Common myeloid progenitor, CD34-positive (primary cell): ENCODE measurements around the gene PCDH9.
"Not testable (repeated sequence)": the region's sequence is repeated elsewhere in the genome, so short reads cannot be mapped to it uniquely, and the experiment has no call there.

Experiments
- CTCF ChIA-PET: fragments of 350-600 bp; sonication (Branson Sonifier 250); formaldehyde crosslinking; loops from one replicate; lab custom pipeline; 2021; ENCODE audit warnings: antibody characterized with exemption; lab: Charles Lee
- POLR2A ChIA-PET: fragments of 350-600 bp; sonication (Branson Sonifier 250); formaldehyde crosslinking; loops from one replicate; lab custom pipeline; 2021; ENCODE audit warnings: antibody characterized with exemption; lab: Charles Lee
- DNase-seq, 3 donors: peaks; one replicate each; pipeline versions ENCODE4 v3.0.0 to v3.0.0-alpha.2; 2013
- H3K27ac ChIP-seq, 2 experiments: 1 replicate in 1 of 2; 2 replicates in 1 of 2; pipeline ENCODE4 v1.7.0; 2013; ENCODE audit warnings: inconsistent platforms in 2 of 2, low read length in 2 of 2, mild to moderate bottlenecking in 2 of 2, low read depth in 1 of 2, moderate library complexity in 1 of 2; ENCODE audit not compliant: severe bottlenecking in 2 of 2, insufficient read depth in 1 of 2, poor library complexity in 1 of 2
- H3K27me3 ChIP-seq, 5 experiments: replicated peaks in 2 of 5; 1 replicate in 3 of 5; 2 replicates in 2 of 5; pipeline versions ENCODE4 v1.6.1 to v1.7.0; 2013; ENCODE audit warnings: low read length in 4 of 5, mild to moderate bottlenecking in 2 of 5, moderate library complexity in 2 of 5, inconsistent platforms in 1 of 5; ENCODE audit not compliant: insufficient read depth in 5 of 5, control insufficient read depth in 4 of 5
- H3K36me3 ChIP-seq, 4 experiments: 1 replicate in 2 of 4; 2 replicates in 2 of 4; pipeline versions ENCODE4 v1.6.1 to v1.7.0; 2013; ENCODE audit warnings: low read length in 3 of 4, control low read depth in 1 of 4, mild to moderate bottlenecking in 1 of 4; ENCODE audit not compliant: control insufficient read depth in 4 of 4, insufficient read depth in 4 of 4
- H3K4me1 ChIP-seq, 4 experiments: 1 replicate in 3 of 4; 2 replicates in 1 of 4; pipeline versions ENCODE4 v1.6.1 to v1.7.1; 2013; ENCODE audit warnings: low read length in 3 of 4, mild to moderate bottlenecking in 3 of 4, control low read depth in 1 of 4, inconsistent platforms in 1 of 4, moderate library complexity in 1 of 4; ENCODE audit not compliant: control insufficient read depth in 4 of 4, insufficient read depth in 4 of 4; ENCODE audit errors: control extremely low read depth in 1 of 4
- H3K4me3 ChIP-seq, 7 experiments: 1 replicate in 4 of 7; 2 replicates in 3 of 7; pipeline versions ENCODE4 v1.5.1 to v1.7.0; 2013; ENCODE audit warnings: mild to moderate bottlenecking in 7 of 7, low read length in 6 of 7, moderate library complexity in 6 of 7, inconsistent platforms in 2 of 7, low read depth in 2 of 7, control low read depth in 1 of 7; ENCODE audit not compliant: insufficient read depth in 4 of 7, control insufficient read depth in 1 of 7; ENCODE audit errors: extremely low read depth in 1 of 7
- H3K9me3 ChIP-seq, 5 experiments: 1 replicate in 4 of 5; 2 replicates in 1 of 5; pipeline versions ENCODE4 v1.6.1 to v1.7.1; 2013; ENCODE audit warnings: low read length in 4 of 5, mild to moderate bottlenecking in 2 of 5, inconsistent platforms in 1 of 5, low read depth in 1 of 5, moderate library complexity in 1 of 5; ENCODE audit not compliant: control insufficient read depth in 4 of 5, insufficient read depth in 2 of 5; ENCODE audit errors: control extremely low read depth in 1 of 5
- WGBS: methylation state at CpG from one replicate; pipeline ENCODE4 v1.1.5; 2013; ENCODE audit not compliant: insufficient coverage; 5-methylcytosine and 5-hydroxymethylcytosine counted together

The PCDH9 gene

DNA sequence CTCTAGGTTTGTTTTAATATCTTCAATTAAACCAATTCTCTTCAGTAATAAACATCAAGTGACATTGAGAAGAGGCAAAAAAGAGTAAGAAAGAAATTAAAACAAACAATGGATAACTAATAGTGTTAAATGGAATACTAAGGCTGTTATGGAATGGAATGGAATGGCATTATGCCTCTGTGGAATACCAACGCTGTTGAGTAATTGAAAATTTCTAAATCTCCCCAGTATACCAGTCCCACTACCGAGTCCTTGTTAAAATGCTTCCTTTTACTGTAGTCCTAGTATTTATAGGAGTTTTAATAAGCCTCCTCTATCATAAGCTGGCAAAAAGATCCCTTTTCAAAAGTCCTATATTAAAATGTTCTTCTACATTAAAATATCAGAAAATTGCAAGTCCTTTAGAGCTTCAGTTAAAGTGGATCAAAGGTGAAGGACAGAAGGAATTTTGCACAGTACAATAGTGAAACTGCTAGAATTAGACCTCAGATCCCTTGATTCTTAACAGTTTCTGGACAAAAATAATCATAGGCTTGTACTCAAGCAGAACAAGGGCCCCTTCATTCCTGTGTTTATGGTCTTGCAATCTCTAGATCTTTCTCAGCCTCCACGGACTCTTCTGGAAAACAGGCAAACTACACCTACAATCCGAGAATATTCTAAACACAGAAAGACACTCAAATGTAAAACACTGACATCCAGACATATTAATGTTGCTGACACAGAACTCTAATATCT lies 128.2 kb downstream of the PCDH9 start:
- Histone ChIP-seq H3K4me3 (no peak overlapping the region), H3K36me3 (no peaks in the 10 kb centered on the region), H3K4me1 (no peaks in the 10 kb centered on the region), H3K9me3 (peaks cover 0 to 1% (median 0%) of the 10 kb centered on the region in 5 experiments), H3K27ac (no peak overlapping the region), H3K27me3 (no peaks in the 10 kb centered on the region)
- ChIA-PET CTCF (no interaction called here), POLR2A (no interaction called here)
- WGBS, result no CpG with 5 or more reads among the region's 4 CpGs
- DNase-seq, result no peak

DNA sequence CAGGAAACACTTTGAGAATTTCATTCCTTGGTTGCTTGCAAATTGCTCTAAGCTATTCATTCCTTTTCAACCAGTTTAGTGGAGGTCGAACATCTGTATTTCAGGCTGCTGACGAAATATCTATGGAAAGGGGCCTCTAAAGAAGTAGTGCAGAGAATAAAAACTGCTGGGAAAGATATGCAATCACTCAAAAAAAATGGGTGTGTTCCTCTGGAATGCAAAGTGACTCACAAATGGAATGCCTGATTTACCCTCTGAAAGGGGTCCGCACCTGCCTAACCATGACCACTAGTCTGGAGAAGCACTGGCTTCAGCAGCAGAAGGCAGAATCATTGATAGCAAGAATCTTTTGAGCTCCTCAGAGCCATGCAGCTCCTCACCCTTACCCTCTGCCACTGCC lies 129.4 kb downstream of the PCDH9 start:
- Histone ChIP-seq H3K36me3 (no peaks in the 10 kb centered on the region), H3K4me3 (no peak overlapping the region), H3K27ac (no peak overlapping the region), H3K9me3 (no peaks in the 10 kb centered on the region), H3K4me1 (no peaks in the 10 kb centered on the region), H3K27me3 (no peaks in the 10 kb centered on the region)
- WGBS, result 93% methylated on average over 3 of the region's 3 CpGs
- no peak for DNase-seq
- ChIA-PET POLR2A (no interaction called here), CTCF (no interaction called here)

GRCh38 chr13:67099494-67099893 lies 130.6 kb downstream of the PCDH9 start:
- no peak overlapping the region for H3K4me3 ChIP-seq
- 96% methylated on average over 6 of the region's 7 CpGs for WGBS
- no peaks in the 10 kb centered on the region for H3K9me3 ChIP-seq
- no peaks in the 10 kb centered on the region for H3K36me3 ChIP-seq
- DNase-seq, result no peak
- ChIA-PET CTCF (no interaction called here), POLR2A (no interaction called here)
- H3K4me1 ChIP-seq, result no peaks in the 10 kb centered on the region
- no peaks in the 10 kb centered on the region for H3K27me3 ChIP-seq
- H3K27ac ChIP-seq, result no peak overlapping the region

GRCh38 chr13:67097892-67098452 lies 132.2 kb downstream of the PCDH9 start:
- H3K4me3 ChIP-seq, result no peak overlapping the region
- CTCF ChIA-PET, result no interaction called here
- H3K36me3 ChIP-seq, result no peaks in the 10 kb centered on the region
- H3K27me3 ChIP-seq, result no peaks in the 10 kb centered on the region
- DNase-seq, result no peak
- H3K4me1 ChIP-seq, result no peaks in the 10 kb centered on the region
- 100% methylated on average over 1 of the region's 3 CpGs for WGBS
- no peaks in the 10 kb centered on the region for H3K9me3 ChIP-seq
- POLR2A ChIA-PET, result no interaction called here
- H3K27ac ChIP-seq, result no peak overlapping the region

DNA sequence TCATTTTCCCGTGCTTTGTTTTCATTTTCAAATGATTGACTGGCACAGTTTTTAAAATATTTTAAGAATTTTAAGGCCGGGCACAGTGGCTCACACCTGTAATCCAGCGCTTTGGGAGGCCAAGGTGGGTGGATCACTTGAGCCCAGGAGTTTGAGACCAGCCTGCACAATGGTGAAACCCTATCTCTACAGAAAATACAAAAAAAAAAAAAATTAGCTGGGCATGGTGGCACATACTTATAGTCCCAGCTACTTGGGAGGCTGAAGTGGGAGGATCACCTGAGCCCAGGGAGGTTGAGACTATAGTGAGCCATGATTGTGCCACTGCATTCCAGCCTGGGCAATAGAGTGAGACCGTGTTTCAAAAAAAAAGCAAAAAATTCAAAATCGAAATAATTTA lies 133.2 kb downstream of the PCDH9 start:
- WGBS, result no CpG with 5 or more reads among the region's 5 CpGs

DNA sequence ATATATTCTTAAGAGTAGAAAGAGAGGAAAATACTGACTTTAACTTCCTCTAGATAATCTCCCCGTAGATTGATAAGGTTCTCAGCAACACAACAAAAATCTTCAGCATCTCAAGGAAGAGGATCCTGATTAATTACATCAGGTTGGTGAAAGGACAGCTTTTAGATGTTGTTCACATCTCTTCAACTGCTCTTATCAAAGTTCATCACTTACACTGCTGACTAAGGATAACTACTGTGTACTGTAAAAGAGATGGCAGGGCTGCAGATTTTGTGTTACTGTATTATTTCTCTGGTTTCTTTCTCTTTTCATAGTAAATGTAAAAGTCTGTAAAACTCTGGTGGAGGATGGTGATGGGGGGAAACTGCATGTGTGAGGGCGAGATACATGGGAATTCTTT lies 133.7 kb downstream of the PCDH9 start:
- Histone ChIP-seq H3K27me3 (no peaks in the 10 kb centered on the region), H3K4me1 (no peaks in the 10 kb centered on the region), H3K36me3 (no peaks in the 10 kb centered on the region), H3K4me3 (no peak overlapping the region), H3K27ac (no peak overlapping the region), H3K9me3 (no peaks in the 10 kb centered on the region)
- ChIA-PET CTCF (no interaction called here), POLR2A (no interaction called here)
- no peak for DNase-seq
- WGBS, result no CpG with 5 or more reads among the region's 2 CpGs

More for the DNA sequence above, 133.2 kb downstream of the PCDH9 start:
- DNase-seq, H3K4me1 ChIP-seq, H3K27me3 ChIP-seq, H3K4me3 ChIP-seq, CTCF ChIA-PET, H3K27ac ChIP-seq, H3K9me3 ChIP-seq, H3K36me3 ChIP-seq: not testable (repeated sequence)
- POLR2A ChIA-PET, result interaction anchor here (0.6 kb wide), 1 partner anchor 13 kb away, joined by 4 read pairs; no protein-coding TSS in a partner anchor

DNA sequence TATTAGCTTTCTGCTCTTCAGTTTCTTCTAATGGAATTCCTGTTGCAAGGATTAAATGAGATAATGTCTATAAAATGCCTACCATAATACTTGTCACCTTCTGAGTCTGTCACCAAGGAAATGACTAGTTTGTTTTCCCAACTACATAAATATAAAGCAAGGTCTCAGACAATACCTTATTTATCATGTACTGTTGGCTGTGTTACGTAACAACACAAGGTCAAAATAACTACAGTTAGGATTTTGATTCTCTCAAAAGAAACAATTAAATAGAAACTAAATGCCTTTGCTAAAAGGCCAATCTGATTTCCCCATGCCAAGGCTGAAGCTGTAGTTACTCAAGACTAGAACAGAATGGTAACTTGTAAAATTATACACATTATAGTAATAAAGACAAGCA lies 134.5 kb downstream of the PCDH9 start:
- WGBS, result no CpG with 5 or more reads among the region's 1 CpG
- H3K4me1 ChIP-seq, result no peaks in the 10 kb centered on the region
- H3K27me3 ChIP-seq, result no peaks in the 10 kb centered on the region
- ChIA-PET CTCF (no interaction called here), POLR2A (no interaction called here)
- no peaks in the 10 kb centered on the region for H3K9me3 ChIP-seq
- H3K4me3 ChIP-seq, result no peak overlapping the region
- no peaks in the 10 kb centered on the region for H3K36me3 ChIP-seq
- H3K27ac ChIP-seq, result no peak overlapping the region
- DNase-seq, result no peak
